ENCODE data around the gene POMT2.
"Not testable (repeated sequence)": the region's sequence is repeated elsewhere in the genome, so short reads cannot be mapped to it uniquely, and the experiment has no call there.

Gene POMT2

DNA sequence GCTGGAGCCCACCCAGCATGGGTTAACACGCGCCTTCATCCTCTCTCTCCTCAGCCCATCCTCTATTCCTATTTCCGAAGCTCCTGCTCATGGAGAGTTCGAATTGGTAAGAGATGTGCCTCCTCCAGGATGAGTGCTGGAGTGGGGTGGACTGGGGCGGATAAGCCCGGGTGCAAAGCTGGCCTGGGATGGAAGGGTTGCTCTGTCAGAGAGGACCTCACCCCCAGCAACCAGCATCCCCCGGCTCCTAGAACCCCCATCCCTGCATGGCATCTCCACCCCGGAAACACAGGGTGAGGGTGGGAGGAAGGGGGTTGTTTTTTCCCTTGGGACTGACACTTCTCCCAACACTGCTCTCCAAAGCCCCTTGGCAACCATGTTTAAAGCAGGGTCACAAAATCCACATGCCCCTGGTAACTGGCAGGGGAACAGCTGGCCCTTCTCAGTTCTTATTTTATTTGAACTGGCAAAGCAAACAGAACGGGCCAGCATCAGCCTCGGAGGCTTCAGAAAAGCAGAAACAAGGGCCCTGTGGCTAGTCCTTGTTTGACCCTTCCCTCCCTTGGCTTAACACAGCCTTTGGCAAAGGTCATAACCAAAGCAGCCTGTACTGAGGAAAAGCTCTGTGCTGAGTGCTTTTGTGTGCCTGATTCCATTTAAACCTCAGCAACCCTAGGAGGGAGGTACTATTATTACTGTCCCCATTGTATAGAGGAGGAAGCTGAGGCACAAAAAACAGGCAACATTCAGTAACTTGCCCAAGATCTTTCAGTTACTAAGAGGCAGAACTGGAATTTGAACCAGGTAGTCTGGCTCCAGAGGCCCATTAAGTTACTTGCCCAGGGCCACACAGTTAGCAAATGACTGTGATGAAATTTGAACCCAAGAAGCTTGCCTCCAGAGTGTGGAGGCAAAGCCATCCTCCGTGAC, 4.4 kb upstream of the POMT2 start:
- no peak for DNase-seq (ENCODE audit: low read depth in 2 of 2)

DNA sequence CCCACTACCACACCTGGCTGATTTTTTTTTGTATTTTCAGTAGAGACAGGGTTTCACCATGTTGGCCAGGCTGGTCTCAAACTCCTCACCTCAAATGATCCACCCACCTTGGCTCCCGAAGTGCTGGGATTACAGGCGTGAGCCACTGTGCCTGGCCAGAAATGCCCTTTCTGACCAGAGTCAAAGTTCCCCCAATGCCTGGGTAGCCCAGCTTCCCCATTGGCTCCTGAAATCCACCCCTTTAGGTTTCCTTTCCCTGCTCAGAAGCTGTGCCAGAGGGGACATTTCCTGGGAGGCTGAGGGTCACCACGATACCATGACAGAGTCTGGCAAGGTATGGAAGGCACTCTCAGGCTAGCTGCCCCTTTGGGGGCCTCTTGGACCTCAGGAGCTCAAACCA, 3.6 kb upstream of the POMT2 start:
- no peak for DNase-seq (ENCODE audit: low read depth in 2 of 2)

DNA sequence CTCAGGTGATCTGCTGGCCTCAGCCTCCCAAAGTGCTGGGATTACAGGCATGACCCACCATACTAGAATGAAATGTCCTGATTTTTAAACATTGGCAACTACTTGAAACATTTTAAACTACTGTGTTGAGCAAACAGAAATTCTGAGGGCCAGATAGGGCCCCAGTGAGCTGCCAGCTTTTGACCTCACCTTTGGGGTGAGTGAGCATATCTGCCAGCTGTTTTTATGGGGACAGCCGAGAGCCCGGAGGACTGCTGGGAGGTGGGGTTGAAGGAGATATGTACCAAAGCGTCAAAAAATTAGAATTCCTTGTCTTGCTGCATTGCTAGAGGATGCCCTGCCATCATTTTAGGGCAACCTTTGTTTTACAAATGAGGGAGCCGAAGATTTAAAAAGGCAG, 2.9 kb upstream of the POMT2 start:
- DNase-seq (ENCODE audit: low read depth in 2 of 2), result no peak

DNA sequence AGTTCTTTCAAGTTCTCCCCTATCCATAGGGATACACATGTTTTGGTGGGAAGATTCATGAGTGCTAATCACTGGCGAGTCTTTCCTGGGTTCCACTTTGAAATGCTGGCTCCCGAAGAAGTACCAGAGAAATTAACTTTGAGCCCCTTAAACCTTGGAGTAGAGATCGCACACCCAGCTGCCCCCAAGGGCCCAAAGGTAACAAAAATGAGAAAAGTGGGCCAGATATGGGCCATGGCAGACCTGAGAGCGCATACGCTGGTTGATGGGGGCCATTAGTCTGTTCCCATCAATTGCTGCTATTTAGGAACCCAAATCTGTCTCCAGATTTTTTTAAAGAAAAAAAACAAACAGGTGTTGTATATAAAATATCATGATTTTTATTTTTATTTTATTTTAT, 2.3 kb upstream of the POMT2 start:
- no peak for DNase-seq (ENCODE audit: low read depth in 2 of 2)

DNA sequence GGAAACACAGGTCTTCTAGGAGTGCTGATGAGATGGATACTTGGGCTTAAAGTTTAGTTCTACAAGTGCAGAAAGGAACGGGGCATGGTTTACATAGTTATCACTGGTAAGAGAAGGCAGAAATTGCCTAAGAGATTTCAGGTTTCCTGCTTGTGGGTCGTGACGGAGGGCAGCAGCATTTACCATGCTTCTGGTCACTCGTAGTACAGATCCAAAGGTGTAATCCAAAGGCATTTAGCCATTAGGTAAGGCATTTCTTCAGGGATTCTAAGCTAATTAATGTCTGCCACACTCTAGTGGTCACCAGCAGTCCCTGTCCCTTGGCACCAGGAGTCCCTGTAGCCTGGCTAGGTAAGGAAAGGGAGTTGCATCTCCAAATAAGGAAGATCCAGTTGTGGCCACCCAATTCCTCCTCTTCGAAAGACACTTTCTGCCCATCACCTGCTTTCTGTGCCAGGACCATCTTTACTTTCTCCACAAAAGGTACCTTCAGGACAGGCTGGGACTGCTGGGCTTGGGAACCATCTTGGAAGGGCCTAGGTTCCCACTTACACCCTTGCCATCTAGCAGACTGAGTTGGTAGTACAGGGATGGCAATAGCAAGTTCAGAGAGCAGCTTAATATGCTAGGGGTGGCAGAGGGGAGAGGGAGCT, 1.7 kb upstream of the POMT2 start:
- DNase-seq (ENCODE audit: low read depth in 2 of 2), result no peak

DNA sequence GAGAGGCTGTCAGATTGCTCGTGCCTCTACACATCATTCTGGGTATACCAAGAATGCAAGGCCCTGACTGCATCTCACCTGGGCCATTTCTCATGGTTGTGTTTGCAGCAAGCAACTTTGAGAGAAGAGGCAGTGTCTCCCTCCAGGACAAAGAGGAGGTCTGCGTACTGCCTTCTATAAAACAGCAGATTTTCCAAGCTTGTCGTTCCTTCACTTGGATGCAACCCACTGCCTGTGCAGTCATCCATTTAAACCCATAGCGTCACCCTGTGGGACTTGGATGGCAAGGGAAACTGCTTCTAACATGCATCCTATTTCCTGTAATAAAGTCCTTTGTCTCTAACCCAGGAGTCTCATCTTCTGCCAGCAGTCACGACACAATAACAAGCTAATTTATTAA, 1.3 kb downstream of the POMT2 start:
- DNase-seq (ENCODE audit: low read depth in 2 of 2), result no peak

DNA sequence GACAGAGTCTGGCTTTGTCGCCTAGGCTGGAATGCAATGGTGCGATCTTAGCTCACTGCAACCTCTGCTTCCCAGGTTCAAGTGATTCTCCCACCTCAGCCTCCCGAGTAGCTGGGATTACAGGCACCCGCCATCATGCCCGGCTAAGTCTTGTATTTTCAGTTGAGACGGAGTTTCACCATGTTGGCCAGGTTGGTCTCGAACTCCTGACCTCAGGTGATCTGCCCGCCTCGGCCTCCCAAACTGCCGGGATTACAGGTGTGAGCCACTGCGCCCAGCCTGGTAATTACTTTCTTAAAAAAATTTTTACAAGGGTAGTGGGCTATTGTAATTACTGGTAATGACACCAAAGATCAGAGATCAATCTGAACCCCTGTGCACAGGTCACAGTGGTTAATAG, 1.9 kb downstream of the POMT2 start:
- DNase-seq (ENCODE audit: low read depth in 2 of 2), result not testable (repeated sequence)

DNA sequence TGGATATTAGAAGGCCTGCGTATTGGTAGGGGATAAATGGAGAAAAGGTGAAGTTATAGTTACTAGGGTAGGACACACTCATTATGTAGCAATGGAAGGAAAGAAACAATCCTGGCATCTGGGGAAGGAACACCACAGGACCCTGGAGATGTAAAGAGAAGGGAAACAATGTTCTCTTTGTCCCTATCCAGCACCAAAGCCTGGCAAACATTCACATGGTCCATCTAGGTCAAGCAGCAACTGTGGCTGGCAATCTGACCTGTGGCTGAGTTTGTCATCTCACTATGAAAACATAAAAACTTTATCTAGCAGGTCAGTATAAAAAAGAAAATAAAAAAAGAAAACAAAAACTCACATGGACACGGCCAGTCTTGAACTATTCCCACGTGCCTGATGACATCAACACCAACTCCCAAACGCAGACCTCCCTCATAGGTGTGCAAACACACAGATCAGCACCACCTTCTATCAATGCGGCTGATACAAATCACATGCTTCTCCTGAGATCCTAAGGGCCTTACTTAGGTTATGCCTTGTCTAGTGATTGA, 2.6 kb downstream of the POMT2 start:
- DNase-seq (ENCODE audit: low read depth in 2 of 2), result no peak

DNA sequence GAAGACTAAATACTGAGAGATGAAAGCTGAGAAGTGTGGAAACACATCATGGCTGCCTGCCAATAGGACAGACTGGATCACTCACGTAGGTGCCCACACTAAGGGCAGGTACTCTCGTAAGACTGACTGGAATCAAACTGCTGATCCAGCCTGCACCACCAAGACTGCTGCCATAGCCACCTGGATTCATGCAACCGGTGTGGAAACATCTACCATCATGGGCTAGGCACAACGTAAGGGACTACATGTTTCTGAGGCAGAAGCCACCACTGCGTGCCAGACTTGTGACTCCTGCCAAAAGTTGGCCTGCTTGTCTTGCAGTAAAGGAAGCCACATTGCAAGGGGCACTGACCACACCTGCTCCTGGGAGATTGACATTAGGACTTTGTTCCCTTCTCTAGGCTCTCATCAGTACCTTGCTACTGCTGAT, 3.8 kb downstream of the POMT2 start:
- DNase-seq (ENCODE audit: low read depth in 2 of 2), result no peak

DNA sequence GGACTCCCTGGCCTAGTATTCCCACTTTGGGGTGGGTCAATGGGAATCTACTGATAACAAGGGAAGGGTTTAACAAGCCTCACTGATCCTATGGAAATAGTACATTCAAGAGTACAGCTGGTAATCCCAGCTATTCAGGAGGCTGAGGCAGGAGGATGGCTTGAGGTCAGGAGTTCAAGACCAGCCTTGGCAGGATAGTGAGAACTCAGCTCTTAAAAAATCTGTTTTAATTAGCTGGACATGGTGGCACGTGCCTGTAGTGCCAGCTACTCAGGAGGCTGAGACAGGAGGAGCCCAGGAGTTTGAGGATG, 4.5 kb downstream of the POMT2 start:
- no peak for DNase-seq (ENCODE audit: low read depth in 2 of 2)

DNA sequence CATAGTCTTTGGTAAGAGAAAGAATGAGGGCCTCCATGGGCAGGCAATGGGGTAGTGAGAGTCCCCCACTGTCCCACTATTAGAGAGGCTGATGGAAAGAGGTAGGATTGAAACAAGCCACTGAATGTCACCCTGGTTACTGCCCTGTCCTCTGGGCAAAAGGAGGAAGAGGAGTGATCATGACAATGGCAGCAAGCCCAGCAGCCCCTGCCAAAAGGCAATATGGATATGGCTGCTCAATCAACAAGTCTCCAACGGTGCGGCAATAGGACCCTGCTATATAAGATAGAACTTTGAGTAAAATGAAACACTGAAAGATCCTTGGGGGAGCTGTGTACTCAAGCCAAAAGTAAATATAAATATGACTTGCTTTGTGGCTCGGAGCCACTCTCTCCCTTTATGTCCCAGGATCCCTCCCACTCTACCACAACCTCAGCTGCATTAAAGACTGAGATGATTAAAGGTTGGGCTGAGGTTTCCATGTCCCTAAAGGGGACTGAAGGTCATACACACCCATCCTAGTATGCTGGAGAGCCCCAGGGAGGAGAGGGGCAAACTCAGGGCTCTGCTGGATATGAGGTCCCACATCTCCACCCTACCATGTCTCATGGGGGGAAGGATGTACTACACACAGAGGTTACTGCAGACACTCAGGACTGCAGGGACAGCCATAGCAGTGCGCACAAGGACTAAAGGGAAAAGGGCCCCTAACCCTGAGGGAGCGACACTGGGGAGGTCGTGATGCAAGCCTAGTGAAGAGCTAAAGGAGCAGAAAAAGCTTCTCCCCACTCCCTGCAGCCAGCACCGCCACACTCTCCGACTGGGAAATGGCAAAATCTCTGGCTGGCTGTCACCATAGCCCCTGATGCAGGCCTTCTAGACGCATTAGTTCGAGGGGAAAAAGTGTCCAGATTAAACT, 5.9 kb downstream of the POMT2 start:
- no peak for DNase-seq (ENCODE audit: low read depth in 2 of 2)

DNA sequence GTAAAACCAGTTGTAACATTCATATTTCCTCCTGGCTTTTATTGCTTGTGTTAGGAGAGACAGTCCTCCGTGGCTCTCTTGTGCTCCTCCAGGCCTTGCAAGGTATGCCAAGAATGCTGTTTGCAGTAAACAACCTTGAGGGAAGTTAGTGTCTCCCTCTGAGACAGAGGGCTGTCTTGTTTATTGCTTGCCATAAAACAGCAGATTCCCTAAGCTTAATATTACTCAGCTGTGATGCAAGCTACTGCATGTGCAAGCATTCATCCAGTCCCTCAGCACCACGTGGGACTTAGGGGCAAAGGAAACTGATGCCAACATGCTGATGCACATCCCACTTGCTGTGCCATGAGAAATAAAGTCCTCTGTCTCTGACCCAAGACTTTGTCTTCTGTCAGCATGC, 6.6 kb downstream of the POMT2 start:
- no peak for DNase-seq (ENCODE audit: low read depth in 2 of 2)

DNA sequence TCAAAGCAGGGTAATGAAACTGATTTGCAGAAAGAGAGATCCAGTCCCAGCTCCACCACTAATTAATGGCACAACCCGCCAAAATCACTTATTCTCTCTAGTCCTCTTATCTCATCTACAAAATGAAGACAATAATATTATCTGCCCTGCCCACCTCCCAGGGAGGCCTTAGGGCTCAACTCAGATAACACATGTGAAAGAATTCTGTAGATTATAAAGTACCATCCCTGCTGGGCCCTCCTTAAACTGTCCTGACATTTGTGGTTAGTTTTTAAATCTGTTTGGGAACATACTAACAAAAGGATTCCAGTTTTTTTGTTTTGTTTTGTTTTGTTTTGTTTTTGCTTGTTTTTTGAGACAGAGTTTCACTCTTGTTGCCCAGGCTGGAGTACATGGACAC, 7.3 kb downstream of the POMT2 start:
- DNase-seq (ENCODE audit: low read depth in 2 of 2), result no peak

DNA sequence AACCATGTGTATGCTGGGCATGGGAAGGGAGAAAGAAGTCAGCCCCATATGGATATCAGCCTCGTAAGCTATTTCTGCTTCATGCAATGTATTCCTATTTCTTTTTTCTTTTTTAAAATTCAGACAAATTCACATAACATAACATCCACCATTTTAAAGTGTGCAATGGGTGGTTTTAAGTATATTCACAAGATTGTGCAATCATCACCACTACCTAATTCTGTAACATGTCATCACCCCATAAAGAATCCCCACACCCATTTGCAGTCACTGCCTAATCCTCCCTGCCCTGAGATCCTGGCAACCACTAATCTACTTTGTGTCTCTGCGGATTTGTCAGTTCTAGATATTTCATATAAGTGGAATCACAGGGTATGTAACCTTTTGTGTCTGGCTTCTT, 9.5 kb downstream of the POMT2 start:
- DNase-seq (ENCODE audit: low read depth in 2 of 2), result no peak

DNA sequence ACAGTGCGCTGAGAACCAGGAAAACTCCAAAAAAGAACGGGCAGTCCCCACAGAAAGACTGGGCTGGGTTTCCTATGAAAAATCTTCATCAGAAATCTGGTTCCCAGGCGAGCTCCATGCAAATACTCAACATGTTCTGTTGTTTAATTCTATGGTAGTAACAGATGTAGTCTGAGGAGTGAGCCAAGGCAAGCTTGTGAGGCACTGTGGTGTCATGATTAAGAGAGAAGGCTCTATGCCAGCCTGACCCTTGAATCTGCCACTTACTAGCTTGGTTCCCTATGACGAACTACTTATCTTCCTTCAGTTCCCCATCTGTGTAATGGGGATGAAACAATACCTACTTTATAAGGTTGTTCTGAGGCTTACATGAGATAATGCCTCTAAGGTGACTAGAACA, 10.7 kb downstream of the POMT2 start:
- DNase-seq (ENCODE audit: low read depth in 2 of 2), result no peak

DNA sequence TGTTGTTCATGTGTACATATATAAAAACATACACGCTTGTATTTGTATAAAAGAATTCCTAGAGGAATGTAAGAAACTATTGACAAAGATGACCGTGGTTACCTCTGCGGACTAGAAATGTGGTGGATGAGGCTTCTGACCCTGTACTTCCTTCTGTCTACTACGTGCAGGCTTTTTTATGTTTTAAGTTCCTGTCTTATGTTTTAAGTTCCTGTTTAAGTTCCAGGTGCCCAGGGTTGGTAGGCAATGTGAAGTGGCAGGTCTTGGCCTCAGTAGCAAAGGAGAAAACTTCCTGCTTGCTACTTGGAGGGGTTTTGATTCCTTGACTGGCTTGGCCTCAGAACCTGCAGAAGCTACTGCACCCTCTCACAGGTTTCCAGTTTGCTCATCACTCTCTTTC, 11.6 kb downstream of the POMT2 start:
- DNase-seq (ENCODE audit: low read depth in 2 of 2), result no peak

DNA sequence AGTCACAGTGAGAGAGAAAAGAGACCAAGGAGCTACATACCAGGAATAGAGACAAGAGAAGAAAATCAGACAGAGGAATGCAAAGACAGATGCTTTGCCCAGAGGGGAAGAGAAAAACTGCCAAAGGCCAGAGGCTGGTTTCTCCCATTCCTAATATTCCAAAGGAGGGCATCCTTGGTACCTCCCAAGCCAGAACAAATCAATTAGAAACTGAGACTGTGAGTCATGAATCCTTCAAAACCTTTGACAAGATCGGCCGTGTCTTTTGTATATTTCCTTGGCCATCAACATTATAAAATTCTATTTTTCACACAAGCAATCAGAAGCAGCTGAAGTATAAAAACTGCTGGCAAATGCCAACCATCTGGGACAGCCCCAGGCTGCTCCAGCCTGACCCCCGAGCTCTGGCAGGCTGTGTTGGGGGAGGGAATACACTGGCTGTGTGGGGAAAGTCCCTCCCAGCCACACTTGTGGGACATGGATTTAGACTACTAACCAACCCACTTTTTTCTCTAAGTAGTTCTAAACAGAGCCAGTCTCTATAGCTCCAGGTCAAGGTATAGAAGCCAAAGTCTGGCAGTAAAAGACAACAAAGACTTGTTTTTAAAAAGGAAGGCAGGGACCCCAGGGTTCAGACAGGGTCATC, 13.7 kb downstream of the POMT2 start:
- DNase-seq (ENCODE audit: low read depth in 2 of 2), result no peak

DNA sequence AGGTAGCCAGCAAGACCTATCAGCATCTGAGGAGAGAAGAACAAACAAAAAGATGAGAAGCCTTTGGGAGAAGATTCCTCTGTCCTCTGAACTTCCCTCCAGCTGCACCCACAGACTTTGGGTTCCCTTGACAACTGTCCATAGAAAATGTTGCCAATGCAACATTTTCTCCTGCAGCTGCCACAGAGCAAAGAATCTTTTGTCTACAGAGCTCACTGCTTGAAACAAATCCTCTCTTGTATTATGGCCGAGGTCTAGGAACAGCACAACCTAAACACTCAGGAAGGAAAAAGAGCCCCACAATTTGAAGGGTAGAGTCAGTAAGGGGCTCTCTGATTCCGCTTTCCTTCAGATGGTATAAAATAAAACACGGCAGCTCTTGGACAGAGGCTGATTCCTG, 14.3 kb downstream of the POMT2 start:
- DNase-seq (ENCODE audit: low read depth in 2 of 2), result no peak

DNA sequence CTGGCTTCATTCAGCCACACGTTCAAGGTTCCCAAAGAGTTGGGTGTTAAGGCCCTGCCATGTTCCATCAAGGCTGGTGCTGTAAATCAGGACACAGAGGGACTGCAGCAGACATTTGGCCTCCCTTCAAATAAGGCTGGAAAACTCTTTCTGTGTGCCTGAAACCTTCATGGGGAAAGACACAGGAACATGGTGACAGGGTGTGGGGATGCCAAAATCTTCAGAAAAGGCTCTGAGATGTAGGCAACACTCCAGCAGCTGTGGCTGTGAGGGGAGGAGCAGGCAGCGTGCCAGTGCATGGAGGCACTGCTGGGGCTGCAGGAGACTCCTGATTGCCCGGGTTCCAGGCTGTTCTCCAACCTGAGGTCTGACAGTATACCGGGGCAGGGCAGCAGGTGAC, 15.0 kb downstream of the POMT2 start:
- no peak for DNase-seq (ENCODE audit: low read depth in 2 of 2)

DNA sequence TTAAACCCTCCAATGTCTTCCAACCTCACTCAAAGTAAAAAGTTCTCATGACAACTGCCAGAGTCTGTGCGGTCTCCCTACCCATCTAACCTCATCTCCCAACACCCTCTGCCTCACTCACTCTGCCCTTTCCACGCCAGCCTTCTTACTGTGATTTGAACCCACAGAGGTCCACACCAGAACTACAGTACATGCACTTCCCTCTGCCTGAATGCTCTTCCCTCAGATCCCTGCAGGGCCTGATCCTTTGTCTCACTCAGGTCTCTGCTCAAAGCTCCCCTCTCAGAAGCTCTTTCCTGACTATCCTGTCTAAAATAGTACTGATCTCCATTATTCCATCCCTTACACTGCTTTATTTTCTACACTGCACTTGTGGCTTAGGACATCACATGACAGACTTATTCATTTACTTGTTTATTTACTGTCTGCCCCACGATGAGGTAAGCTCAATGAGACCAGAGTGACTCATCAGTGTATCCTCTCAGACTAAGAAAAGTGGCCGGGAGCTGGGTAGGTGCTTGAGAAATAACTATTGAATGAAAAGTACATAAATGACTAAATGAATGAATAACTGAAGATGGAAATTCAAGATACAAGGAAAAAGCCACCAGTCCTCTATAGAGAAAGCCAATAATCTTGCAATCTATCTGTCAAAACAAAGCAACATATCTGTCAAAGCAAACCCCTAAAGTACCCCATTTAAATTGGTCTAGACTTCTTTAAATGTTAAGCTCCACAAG, 17.1 kb downstream of the POMT2 start:
- no peak for DNase-seq (ENCODE audit: low read depth in 2 of 2)

DNA sequence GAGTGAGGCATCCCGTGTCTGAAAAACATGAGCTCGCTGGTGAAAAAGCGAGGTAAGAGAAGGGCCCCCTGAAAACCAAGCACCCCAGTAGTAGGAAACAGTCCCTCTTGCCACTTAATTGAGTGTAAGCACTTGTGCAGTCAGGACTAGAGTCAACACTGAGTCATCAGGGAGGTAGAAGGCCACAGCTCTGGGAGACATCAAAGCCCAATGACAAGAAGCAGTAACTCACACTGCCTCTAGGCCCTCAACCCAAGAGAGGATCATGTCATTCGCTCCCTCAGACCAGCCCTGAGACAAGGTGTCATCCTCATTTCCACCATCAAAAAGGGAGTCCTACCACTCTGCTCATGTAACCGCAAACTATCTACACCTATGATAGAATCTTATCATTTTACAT, 17.8 kb downstream of the POMT2 start:
- DNase-seq (ENCODE audit: low read depth in 2 of 2), result no peak

All from stimulated activated CD8-positive, alpha-beta memory T cell treated with anti-CD3 and anti-CD28 coated beads, Interleukin-15, amount 100 ng/mL, for 4 hours (primary cell).